HG02943 (cell line): ENCODE data around the gene HRH2.
A peak's percentile ranks its signal among the peaks of the same experiment; 100 is the strongest.
"Not testable (repeated sequence)": the region's sequence is repeated elsewhere in the genome, so short reads cannot be mapped to it uniquely, and the experiment has no call there.

ENCODE experiments used
- ATAC-seq: cut with Tn5 transposase; IDR thresholded peaks from one replicate; pipeline ENCODE4 v1.9.1; 2021; ENCODE audit warnings: mild to moderate bottlenecking, low read depth, moderate library complexity; ENCODE audit not compliant: unreplicated experiment

Gene HRH2

DNA sequence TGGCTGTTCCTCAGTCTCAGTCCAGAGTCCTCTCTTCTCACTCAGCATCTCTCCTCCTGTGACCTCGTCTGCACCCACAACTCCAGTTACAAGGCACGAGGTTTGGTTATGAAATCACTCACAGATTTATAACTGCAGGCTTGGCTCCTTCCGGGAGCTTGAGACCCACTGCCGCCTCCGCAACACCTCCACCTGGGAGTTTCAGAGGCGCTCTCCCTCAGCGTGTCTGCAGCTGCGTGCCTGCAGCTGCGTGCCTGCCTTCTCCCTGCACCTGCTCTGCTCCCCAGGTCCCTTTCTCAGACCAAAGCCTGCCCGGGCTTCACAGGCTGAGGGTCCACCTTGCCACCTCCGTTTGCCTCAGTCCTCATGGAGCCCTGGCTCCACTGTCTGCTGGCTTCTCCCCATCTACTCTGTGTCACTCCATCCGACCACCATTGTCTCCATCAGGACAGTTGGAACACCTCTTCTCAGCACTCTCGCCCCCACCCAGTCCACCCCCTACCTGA lies 51.5 kb downstream of the HRH2 start:
- ATAC-seq: no peak

DNA sequence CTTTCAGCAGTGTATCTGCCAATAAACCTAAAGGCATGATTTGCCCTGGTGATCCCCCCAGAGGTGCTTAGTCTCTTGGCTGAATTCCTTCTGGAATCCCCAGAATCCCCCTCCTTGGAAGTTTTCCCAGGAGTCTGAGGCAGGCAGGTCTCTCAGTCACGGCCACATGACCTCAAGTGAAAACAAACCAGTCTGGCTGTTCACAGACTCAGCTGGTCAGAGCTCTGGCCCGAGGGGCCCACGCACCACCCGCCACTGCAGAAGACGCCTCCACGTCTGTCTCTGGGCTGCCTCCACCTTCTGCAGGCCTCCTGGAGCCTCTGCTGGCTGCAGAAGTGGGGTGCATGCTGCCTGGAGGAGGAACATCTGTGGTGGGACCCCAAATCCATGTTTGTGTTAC lies 52.5 kb downstream of the HRH2 start:
- no peak for ATAC-seq

DNA sequence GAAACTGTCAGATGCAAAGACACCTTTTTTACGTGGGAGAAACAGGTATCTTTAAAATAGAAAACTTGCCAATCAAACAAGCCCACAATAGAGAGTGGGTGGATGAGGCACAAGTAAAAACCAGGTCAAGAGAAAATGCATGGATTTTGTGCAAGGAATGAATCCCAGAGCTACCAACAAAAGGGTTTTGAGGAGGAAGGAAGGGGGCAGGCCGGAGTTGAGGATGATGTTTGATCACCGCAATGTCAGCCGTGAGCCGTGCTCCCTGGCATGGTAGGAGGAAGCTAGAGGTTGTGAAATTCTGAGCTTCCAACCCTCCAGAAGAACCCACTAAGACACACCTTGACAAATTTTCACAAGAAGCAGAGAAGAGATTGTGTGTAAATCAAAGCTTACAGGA lies 53.2 kb downstream of the HRH2 start:
- no peak for ATAC-seq

DNA sequence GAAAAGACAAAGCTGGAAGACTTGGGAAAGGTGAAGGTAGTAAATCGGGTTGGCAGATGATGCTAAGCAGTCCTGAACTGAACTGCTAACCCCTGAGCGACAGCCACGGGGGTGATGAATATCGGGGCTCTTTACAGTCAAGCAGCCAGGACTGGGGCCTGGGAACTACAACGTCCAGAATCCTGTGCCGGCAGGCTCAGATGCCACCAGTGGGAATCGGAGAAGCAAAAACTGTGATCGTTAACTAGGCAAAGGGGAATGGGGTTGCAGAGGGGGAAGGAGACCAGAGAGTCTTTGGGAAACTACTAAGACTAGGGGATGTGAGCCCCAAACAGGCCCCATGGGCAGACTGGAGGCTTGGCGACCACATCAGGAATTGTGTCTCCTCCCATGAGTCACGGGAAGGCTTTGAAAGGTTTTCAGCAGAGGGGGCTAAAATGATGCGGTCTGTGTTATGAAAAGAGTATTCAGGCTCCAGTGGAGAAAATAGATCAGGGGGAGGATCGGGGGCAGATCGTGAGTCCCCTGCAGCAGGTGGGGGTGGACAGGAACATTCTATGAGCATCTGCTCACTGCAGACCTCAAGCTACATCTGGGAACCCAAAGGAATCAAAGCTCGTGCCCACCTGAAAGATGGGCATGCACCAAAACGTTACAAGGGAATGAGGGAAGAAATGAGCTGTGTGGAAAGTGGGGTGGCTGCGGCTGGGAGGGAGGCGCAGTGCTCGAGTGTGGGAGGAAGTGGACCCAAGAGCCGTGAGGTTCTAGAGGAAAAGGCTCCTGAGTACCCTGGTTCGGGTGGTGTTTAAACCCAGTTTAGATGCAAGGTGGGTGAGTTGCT lies 53.8 kb downstream of the HRH2 start:
- no peak for ATAC-seq

DNA sequence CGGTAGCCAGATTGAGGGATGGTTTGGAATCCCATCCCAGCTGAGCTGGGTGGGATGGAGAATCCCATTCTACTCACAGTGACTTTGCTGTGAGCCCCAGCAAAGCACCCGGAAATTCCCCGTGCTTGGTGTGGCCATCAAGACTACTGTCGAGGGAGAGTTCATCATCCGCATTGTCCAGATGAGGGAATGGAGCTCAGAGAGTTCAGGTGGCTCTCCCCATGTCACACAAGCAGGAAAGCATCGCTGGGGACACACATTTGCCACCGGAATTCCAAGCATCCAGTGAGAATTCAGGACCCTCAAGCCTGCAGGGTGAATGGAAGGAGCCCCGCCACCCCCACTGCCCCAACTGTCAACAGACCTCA lies 54.4 kb downstream of the HRH2 start:
- ATAC-seq: no peak

DNA sequence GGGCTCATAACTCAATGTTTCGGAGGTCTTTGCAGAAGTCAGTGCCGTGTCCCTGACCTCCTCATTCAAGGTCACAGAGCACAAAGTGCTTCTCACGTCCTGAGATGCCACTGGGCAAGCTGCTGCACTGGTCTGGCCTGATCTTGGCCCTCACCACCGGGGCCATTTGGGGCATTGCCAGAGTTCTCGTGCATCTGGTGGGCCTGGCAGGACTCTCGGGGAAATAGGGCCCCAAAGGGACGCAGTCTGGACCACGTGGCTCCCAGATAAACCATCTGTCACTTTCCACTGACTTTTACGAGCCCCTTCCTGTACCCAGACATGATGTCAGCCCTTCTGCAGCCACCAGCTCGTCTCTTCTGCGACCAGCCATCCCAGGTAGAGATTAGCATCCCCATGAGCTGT lies 54.8 kb downstream of the HRH2 start:
- no peak for ATAC-seq

DNA sequence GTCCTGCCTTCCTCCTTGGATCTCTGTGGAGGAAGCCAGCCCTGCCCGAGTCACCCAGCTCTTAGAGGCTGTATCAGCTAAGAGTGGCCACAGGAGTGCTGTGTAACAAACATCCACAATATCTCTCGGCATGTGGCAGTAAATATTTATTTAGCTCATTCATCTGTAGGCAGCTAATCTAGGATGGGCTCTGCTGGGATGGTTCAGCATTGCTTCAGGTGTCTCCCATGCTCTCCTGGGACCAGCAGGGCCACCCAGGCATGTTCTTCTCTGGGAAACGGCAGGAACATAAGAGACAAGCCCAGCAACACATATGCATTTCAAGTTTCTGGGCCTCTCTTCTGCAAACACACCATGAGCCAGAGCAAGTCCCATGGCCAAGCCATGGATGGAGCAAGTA lies 56.1 kb downstream of the HRH2 start:
- no peak for ATAC-seq

DNA sequence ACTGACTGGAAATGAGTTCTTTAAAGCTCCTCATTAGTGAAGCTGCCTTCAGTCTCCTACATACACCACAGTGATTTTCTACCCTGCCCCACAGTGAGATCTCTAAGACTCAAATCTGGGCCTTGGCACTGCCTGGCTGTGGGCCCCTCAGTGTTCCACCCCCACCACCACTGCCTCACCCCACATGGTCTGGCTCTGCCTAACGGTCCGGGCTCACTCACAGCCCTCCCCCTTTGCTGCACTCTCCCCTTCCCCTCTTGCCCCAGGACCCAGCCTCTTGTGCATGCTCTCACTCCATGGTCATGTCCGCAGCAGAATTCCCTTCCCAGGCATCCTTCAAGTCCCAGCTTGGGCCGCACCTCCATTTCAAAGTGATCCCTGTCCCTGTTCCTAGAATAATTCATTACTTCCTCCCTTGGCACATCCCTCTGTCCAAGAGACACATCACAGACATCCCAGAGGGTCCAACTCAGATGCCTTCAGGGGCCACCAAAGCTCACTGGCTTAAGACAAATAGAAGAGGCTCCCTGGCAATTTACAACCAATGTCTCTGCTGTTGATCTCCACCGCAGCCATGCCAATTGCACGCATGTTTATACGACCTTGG lies 56.7 kb downstream of the HRH2 start:
- ATAC-seq: no peak

DNA sequence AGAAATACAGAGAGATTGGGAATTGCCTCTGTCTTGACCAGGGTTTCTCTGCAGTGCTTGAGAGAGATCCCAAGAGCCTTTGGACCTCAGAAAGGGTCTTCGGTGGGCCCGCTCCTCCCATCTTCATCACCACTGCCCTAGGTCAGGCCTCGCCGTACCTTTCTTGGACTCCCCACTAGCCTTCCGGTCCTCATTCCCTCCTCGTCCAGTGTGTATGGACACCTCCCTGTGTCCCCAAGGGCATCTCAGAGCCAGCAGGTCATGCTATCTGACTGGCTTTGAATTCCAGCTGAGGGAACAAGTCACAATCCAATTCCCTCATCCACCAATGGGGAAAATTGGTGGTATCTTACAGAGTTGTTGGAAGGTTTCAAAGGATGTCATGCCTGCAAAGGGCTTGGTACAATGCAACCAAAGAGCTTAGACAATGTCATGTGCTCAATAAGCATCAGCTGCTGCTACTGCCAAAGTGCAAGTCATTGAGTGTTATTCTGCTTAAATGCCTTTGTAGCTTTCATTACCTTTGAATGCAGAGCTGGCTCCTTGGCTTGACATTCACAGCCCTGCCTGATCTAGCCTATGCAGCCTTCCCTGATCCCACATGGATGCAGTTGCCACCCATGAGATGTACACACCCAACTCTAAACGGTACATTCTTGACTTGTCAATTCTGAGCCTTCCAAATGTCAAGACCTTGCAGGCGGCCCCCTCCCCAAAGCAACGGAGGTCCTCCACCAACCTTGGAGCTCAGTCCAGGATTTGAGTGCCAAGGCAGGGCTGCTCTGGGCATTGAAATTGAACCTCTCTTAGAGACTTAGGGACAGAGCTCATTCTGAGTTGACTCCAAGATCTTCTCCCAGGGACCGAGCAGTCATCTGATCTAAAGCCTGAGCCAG lies 58.0 kb downstream of the HRH2 start:
- no peak for ATAC-seq

DNA sequence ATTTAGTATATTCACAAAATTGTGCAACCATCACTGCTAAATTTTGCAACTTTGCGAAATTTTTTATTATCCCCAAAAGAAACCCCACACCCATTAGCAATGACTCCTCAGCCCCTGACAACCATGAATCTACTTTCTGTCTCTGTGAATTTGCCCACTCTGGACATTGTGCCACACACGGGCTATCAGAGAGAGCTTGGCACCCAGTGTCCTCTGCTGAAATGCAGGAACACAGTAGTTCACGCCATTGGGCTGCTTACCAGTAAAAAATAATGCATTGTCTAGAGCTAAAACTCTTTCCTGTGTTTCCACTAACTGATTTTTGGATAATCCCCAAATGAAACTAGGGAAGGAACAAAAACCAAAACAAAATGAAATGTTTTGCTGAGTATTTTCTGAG lies 60.0 kb downstream of the HRH2 start:
- no peak for ATAC-seq

DNA sequence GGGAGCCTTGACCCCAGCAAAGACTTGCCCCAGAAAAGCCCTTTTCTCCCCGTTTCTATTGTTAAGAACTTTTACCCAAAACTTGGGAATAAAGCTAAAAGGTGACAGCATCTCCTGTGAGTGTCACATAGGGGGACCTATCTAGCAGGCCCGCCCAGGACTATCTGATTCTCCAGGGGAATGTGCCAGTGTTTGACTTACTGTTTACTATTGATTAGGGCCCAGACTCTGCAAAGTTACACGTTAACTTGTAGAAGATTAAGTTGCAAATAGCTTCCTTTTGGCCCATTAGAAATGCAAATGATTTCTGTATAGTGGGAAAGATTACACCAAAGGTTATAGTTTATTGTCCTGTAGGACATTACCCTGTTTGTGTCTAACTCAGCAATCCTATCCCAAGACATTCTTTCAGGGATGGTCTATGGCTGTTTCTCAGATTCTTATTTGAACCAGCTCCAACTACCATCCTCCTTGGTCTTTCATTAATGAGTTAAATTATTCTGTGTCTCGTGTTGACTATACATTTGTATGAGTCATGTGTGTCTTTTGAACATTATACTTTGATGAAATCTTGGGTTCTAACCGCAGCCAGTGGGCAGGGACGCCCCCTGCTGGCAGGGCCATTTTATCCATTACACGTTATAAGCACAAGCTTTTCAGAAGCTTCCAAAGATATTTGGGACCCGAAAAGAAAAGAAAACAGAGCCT lies 60.7 kb downstream of the HRH2 start:
- no peak for ATAC-seq

DNA sequence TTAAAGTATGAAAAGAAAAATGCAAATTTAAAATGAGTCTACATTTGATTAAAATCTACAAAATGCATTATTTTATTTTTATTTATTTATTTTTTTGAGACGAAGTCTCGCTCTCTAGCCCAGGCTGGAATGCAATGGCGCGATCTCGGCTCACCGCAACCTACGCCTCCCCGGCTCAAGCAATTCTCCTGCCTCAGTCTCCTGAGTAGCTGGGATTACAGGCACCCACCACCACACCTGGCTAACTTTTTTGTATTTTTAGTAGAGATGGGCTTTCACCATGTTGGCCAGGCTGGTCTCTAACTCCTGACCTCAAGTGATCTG lies 61.2 kb downstream of the HRH2 start:
- not testable (repeated sequence) for ATAC-seq

DNA sequence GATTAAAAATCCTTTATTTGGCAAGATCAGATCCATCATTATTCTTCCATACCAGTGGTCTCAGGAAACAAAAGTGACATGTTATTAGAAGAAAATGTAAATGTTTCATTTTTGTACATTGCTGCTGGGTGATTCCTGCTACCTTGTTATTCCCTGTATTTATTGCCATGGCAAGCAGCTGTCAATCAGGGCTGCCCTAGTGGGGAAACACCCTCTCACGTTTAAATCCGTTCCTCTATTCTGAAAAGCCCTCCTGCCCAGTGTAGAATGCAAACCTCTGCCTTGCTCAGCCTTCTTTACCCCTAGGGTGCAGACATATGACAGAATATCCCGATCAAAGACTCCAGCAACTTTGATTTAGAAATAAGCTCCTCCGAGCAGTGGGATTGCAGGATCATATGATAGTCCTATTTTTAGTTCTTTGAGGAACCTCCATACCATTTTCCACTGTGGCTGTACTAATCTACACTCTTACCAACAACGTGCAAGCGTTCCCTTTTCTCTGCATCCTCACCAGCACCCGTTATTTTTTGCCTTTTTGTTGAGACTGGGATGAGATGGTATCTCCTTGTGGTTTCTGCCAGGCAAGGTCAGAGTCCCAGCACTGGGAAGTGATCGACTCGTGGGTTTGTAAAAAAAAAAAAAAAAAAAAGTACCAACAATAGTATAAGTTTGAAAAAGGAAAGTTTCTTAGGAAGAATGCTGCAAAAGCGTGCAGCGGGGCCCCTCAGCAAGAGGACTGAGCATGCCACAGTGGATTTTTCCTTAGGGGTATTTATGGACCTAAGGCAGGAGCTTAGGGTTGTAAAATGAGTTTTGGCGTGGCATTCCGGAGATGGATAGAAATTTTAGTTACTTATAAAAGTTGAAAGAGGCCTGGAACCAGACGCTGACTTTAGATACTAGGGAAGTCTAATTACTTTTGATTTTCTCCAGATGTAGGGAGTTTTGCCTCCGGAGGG lies 66.7 kb downstream of the HRH2 start:
- ATAC-seq: no peak

DNA sequence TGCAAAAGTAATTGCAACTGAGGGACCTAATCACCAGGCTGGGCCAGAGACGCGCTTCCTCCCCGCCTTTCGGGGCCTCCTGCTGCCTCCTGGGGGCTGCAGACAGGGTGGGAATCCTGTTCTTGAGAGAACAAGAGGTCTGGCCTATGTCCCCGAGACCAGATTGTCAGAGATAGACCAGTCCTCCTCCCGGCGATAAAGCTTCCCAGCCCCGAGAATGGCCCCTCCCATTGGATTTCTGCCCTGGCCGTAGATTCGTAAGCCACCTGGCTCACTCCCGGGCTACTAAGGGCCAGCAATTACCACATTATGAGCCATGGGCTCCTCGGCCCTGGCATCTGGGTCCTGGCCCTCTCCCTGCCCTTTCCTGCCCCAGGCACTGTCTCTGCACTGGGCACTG lies 70.4 kb downstream of the HRH2 start:
- no peak for ATAC-seq

DNA sequence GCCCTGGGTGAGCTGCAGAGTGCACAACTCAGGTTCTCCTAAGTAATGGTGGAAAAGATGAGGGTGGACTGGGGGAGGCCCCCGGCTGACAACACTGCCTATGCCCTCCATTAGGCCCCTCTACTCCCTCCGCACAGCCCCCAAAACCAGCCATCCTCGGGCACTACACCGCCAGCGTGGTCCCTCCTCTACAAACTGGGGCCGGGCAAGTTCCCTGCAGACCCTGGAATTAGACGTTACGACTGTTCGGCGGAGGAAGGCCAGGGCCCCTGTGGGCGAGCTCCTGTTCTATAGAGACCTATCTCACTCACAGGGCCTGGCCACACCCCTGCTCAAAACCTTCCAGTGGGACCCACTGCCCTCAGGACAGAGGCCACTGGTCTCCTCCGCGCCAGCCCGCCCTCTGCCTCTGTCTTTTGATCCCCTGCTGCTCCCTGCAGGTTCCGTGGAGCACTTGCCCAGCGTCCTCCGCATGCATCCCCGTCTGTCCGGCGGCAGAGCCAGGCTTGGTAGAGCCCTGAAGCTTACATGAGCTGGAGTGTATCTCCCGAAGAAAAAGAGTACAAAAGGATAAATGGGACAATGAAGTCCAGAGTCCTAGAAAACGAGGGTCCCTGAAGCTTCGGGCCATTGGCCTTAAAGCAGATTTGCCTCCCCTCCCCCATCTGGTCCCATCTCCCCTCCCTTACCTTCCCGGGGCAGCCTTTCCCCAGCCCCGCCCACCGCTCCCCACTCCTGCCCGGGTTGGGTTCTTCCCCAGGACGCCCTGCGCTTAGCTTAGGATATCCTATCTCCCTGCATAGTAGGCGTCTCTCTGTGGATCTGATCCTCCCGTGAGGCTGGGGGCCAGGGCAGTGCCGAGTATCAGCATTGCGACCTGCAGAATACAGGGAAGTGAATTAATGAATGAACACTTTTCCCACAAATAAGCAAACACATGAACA lies 71.3 kb downstream of the HRH2 start:
- ATAC-seq: no peak

DNA sequence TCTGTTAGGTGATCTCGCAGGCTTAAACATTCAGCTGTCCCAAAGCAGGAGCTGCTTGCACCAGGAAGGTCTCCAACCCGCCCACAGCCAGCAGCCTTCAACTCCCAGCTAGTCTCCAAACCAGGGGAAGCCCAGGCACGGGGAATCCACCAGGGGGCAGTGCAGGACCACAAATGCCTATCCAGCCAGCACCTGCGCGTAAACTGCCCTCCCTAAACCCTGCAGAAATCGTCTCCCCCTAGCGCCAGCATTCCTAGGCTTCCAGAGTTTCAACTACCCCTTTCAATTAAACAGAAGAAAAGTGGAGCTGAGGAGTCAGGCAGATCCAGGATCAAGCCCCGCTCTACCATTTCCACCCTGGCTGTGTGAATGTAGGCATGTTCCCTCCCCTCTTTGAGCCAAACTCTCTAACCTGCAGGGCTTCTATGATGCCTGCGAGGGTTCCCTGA lies 72.0 kb downstream of the HRH2 start:
- peak; percentile 74 for ATAC-seq

DNA sequence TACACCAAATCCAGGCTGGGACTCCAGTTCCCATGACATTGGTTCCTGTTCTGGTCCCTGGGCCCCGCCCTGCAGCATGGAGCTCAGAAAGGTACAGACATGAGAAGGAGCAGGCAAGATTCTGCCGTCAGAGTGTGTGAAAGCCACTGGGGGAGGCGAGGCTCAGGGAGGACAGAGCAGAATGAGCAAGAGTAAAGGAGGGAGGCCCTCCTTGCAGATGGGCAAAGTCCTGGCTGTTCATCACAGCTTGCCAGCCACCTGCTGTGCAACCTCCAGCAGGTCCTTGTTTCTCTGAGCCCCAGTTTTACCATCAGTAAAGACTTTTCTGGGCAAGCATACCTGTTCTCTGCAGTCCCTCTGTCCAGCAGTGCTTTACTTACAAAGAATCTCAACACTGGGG lies 73.3 kb downstream of the HRH2 start:
- no peak for ATAC-seq

DNA sequence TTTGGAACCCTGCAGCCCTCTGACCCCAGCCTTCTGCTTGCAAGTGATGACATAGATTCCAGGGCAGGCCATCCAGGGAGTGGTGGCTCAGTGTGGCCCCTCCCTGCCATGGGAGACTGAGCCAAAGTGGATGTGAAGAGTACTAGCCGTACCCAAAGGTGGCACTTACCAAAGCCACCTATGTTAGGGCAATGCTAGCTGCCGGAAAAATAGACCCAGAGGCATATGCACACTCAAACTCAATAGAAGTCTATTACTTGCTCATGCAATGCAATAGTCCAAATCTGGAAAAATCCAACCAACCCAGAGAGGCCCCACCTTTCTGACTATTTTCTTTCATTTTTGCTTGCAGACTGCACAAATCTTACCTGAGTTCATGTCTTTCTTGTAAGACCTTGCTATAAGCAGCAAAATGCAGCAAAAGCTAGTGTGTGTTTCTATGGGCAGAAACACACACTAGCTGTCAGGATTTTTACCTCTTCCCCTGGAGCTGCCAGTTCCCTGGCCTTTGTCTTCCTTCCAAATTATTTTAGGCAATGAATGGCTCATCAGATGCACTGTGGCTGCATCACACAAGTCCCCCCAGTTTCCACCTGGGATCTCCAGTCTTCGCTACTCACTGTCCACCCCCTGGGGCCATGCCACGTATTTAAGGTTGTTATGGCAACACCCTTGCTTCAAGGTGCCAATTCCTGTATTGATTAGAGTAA lies 74.0 kb downstream of the HRH2 start:
- no peak for ATAC-seq
